Measurements from ENCODE around the gene CENPP.

DNA sequence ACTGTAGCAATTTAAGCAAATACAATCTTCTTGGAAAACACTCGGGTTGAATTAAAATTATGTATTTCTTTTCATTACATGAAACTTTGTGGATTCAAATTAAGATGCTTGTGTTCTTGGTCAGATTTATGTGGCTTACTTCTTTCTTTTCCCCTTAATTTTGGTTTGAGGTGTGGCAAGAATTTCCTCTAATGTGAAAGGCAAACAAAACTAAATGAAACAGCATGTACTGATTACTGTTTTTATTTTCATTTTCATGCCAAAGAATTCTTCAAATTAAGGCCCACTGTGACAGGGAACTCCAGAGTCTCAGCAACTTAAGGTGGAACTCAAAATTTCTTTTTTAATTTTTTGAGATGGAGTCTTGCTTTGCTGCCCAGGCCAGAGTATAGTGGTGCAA, 98.6 kb downstream of the CENPP start, which contains the start of gene OMD:
- TF ChIP-seq POLR2A (IDR thresholded peaks at IDR 0.05; ENCODE audit: low read length), result no peak
- TF ChIP-seq GATA1 (IDR thresholded peaks at IDR 0.05; ENCODE audit: low read depth, low read length), result no peak

All from erythroblast (primary cell).